ENCODE data around the gene SLC26A6. TPM values are rescaled to one million over a fixed set of nuclear protein-coding genes. Genes with fewer than 3 reads are reported as not detected.

Gene SLC26A6
- total and polyA plus RNA-seq, 2 of the 13 experiments (the other 11 are each of a cell fraction or from before 2014, with no cell fraction given), result 40.7 to 184 TPM

GRCh38 chr3:48597408-48597800, 37.9 kb downstream of the SLC26A6 start (continued):
- no peak for TF ChIP-seq GPBP1L1 (CRISPR knock-in tag; IDR thresholded peaks at IDR 0.05)
- no peak for TF ChIP-seq TBL1XR1 (IDR thresholded peaks at IDR 0.05; ENCODE audit: borderline replicate concordance, low read length, partially characterized antibody)
- 0 out of 2 replicates have a peak, but pooled peaks have one; percentile 38 for TF ChIP-seq ZNF224 (CRISPR knock-in tag; IDR thresholded peaks at IDR 0.05)
- TF ChIP-seq YY1 (IDR thresholded peaks at IDR 0.05; ENCODE audit: insufficient read depth, insufficient replicate concordance, low read depth, low read length), result no peak
- TF ChIP-seq RORA (CRISPR knock-in tag; IDR thresholded peaks at IDR 0.05), result no peak
- 0 out of 2 replicates have a peak, but pooled peaks have one; percentile 36 for TF ChIP-seq ZC3H13 (CRISPR knock-in tag; IDR thresholded peaks at IDR 0.05)
- TF ChIP-seq MYNN (CRISPR knock-in tag; IDR thresholded peaks at IDR 0.05; ENCODE audit: low read depth), result no peak
- no peak for TF ChIP-seq MTA1 (CRISPR knock-in tag; IDR thresholded peaks at IDR 0.05; ENCODE audit: borderline replicate concordance)
- no peak for TF ChIP-seq RCOR2 (CRISPR knock-in tag; IDR thresholded peaks at IDR 0.05)

GRCh38 chr3:48596676-48597407, 38.4 kb downstream of the SLC26A6 start:
- DNase-seq (ENCODE audit: low spot score) (no peak), ATAC-seq (peak; percentile 8; the same call in 1 of the 3 replicates), FAIRE-seq (no peak)
- no peak overlapping the region for H3K9ac ChIP-seq (ENCODE audit: insufficient read depth, low read depth, low read length)
- H3K4me3 ChIP-seq (replicated peaks in 1 of 3; ENCODE audit: insufficient read depth in 1 of 3, low read depth in 2 of 3, low read length in 3 of 3), result no peak overlapping the region
- ChIA-PET POLR2A (interaction anchor here (1.0 to 3.3 kb wide), 6 partner anchors 13 to 65 kb away, joined by 3 to 11 read pairs (median 4); partner anchors contain the start of genes SLC26A6 and UQCRC1), CTCF (ENCODE audit: low intra/inter-chr PET ratio, low total read pairs) (no interaction called here)
- peaks cover 27 to 42% of the 10 kb centered on the region in 2 experiments; a peak in 4 of 5 replicates for H3K36me3 ChIP-seq (replicated peaks in 1 of 2; ENCODE audit: control insufficient read depth in 1 of 2, insufficient read depth in 2 of 2, low read length in 2 of 2)
- in situ Hi-C loops (cut with HindIII; ENCODE audit: extremely low pct_ligation_motif_present, low pct_unique_long_range_greater_than_20kb) (no loop called here), intact Hi-C loops (cut with micrococcal nuclease; ENCODE audit: unreplicated experiment) (no loop called here)
- 88% methylated on average over 7 of the region's 8 CpGs for WGBS (ENCODE audit: low lambda C conversion rate)
- no TSS peak for BruUV-seq (replicated peaks)
- no peaks in the 10 kb centered on the region for H3K27me3 ChIP-seq (ENCODE audit: control insufficient read depth in 1 of 2, insufficient read depth in 2 of 2, low read length in 2 of 2)
- H3K4me2 ChIP-seq (ENCODE audit: low read depth, low read length), result no peak overlapping the region
- H3K27ac ChIP-seq (ENCODE audit: extremely low read length, insufficient read depth, low read length), result peak overlapping the region; percentile 0
- H3K9me3 ChIP-seq (ENCODE audit: low read length), result no peaks in the 10 kb centered on the region
- no peak overlapping the region for H2AFZ ChIP-seq (ENCODE audit: low read length)
- H3K4me1 ChIP-seq (ENCODE audit: insufficient read depth, low read length), result peaks cover 35% of the 10 kb centered on the region
- 0 out of 2 replicates have a peak, but pooled peaks cover 8% of the 10 kb centered on the region for H4K20me1 ChIP-seq (ENCODE audit: insufficient read depth, low read length)
- no peaks in the 10 kb centered on the region for H3K79me2 ChIP-seq (ENCODE audit: insufficient read depth, low read length)
- no peak for TF ChIP-seq ZNF407 (CRISPR knock-in tag; IDR thresholded peaks at IDR 0.05; ENCODE audit: not compliant biosample characterization)
- no peak for TF ChIP-seq RXRB (CRISPR knock-in tag; IDR thresholded peaks at IDR 0.05; ENCODE audit: borderline replicate concordance)

All from HepG2 (cell line).